HG03280 (cell line): Measurements from ENCODE around the gene PGGT1B.

Experiments used
- ATAC-seq: cut with Tn5 transposase; IDR thresholded peaks from one replicate; pipeline ENCODE4 v1.9.1; 2021; ENCODE audit warnings: mild to moderate bottlenecking, moderate library complexity; ENCODE audit not compliant: unreplicated experiment

PGGT1B gene

GRCh38 chr5:115184770-115185169, 77.9 kb downstream of the PGGT1B start:
- no peak for ATAC-seq

- no peak for ATAC-seq
These were observed 80.9 kb downstream of the PGGT1B start for GRCh38 chr5:115181757-115182156.

- peak; percentile 58 for ATAC-seq
These were observed 82.4 kb downstream of the PGGT1B start for GRCh38 chr5:115180165-115180709.

- peak; percentile 30 for ATAC-seq
These were observed 83.1 kb downstream of the PGGT1B start for GRCh38 chr5:115179394-115180164.

- no peak for ATAC-seq
These were observed 83.7 kb downstream of the PGGT1B start for GRCh38 chr5:115179030-115179393.

GRCh38 chr5:115170929-115171510, 91.7 kb downstream of the PGGT1B start:
- ATAC-seq, result no peak

GRCh38 chr5:115170134-115170928, 92.3 kb downstream of the PGGT1B start:
- ATAC-seq, result peak; percentile 56

- ATAC-seq, result peak; percentile 99
These were observed 93.1 kb downstream of the PGGT1B start, which contains the start of gene TRIM36 for GRCh38 chr5:115169487-115170133. Gene TRIM36, minus strand, starts transcription at chr5:115169908. Its CDS starts 274 bp downstream, at chr5:115169634.

- ATAC-seq, result no peak
These were observed 93.7 kb downstream of the PGGT1B start for GRCh38 chr5:115168829-115169486.

- ATAC-seq, result no peak
These were observed 95.8 kb downstream of the PGGT1B start for GRCh38 chr5:115166744-115167393.

- ATAC-seq, result no peak
These were observed 96.9 kb downstream of the PGGT1B start for GRCh38 chr5:115165790-115166189.

- no peak for ATAC-seq
These were observed 101.7 kb downstream of the PGGT1B start for GRCh38 chr5:115160975-115161475.
